Subcutaneous adipose tissue (tissue), 4 donors: ENCODE data around the gene SLC22A12. TPM values are rescaled to one million over a fixed set of nuclear protein-coding genes. Genes with fewer than 3 reads are reported as not detected.

Experiments used
- CTCF ChIP-seq: fragments of 450-650 bp; IDR thresholded peaks from one replicate; pipeline ENCODE4 v1.5.1; 2016; ENCODE audit warnings: low read depth, mild to moderate bottlenecking, control low read depth, antibody characterized with exemption, moderate library complexity
- total RNA-seq, 4 donors: library from RNA; depleted of rRNA; stranded (reverse); fragments of >200 nt; gene quantifications; one replicate each; pipeline ENCODE4 v1.1.0, GENCODE V29; 2016

Gene SLC22A12
- total RNA-seq, 4 donors from 2014 or later = not detected

GRCh38 chr11:64628596-64628995 lies 37.6 kb downstream of the SLC22A12 start:
- TF ChIP-seq CTCF = no peak

GRCh38 chr11:64629103-64629502 lies 38.1 kb downstream of the SLC22A12 start:
- TF ChIP-seq CTCF = no peak

GRCh38 chr11:64629796-64630562 lies 39.0 kb downstream of the SLC22A12 start:
- no peak for TF ChIP-seq CTCF

- TF ChIP-seq CTCF = no peak
These were observed 40.7 kb downstream of the SLC22A12 start for GRCh38 chr11:64631675-64632074.

- TF ChIP-seq CTCF = no peak
These were observed 41.2 kb downstream of the SLC22A12 start for GRCh38 chr11:64632237-64632636.

GRCh38 chr11:64632654-64633053 lies 41.6 kb downstream of the SLC22A12 start:
- no peak for TF ChIP-seq CTCF

GRCh38 chr11:64633555-64634159 lies 42.6 kb downstream of the SLC22A12 start:
- TF ChIP-seq CTCF = no peak
